ENCODE results near the gene TAB3. TPM values are rescaled to one million over a fixed set of nuclear protein-coding genes. Genes with fewer than 3 reads are reported as not detected.

Gene TAB3
- total and polyA plus RNA-seq, 9 of the 15 experiments (the other 6 are each of a cell fraction or from before 2014, with no cell fraction given): 2.4 to 31.1 (median 15.5) TPM

DNA sequence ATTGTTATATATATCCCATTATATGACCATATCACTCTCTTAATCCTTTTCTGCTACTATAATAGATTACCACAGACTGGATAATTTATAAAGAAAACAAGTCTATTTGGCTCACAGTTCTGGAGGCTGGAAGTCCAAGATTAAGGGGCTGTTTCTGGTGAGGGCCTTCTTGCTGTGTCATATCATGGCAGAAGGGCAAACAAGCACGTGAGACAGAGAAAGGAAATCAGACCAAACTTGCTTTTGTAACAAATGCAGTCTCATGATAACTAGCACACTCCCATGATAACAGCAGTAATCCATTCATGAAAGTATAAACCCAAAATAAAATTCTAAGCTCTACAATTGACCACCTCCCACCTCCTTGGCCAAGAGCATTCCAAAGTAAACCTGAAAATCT, 16.3 kb upstream of the TAB3 start:
- intact Hi-C loops (cut with micrococcal nuclease) (no loop called here), in situ Hi-C loops (cut with MboI) (no loop called here)
- Histone ChIP-seq H3K9me3 (replicated peaks; ENCODE audit: control insufficient read depth, insufficient read depth, low read depth, low read length) (no peaks in the 10 kb centered on the region), H3K4me2 (ENCODE audit: insufficient read depth, low read length) (no peak overlapping the region), H4K20me1 (replicated peaks; ENCODE audit: control insufficient read depth, insufficient read depth, low read length) (no peaks in the 10 kb centered on the region), H3K4me3 (no peak overlapping the region), H3K9ac (ENCODE audit: insufficient read depth in 1 of 2, low read depth in 2 of 2, low read length in 2 of 2) (no peak overlapping the region), H3K4me1 (replicated peaks in 1 of 2; ENCODE audit: control insufficient read depth in 2 of 2, insufficient read depth in 2 of 2, low read length in 2 of 2) (peaks cover 2 to 38% of the 10 kb centered on the region in 2 experiments; a peak in 3 of 5 replicates), H3K27ac (ENCODE audit: extremely low read depth, low read depth, low read length) (no peak overlapping the region), H3K27me3 (ENCODE audit: control insufficient read depth in 2 of 2, insufficient read depth in 2 of 2, low read length in 2 of 2) (no peaks in the 10 kb centered on the region), H3K9me1 (ENCODE audit: control insufficient read depth, insufficient read depth, low read length) (no peaks in the 10 kb centered on the region), H3K79me2 (ENCODE audit: control insufficient read depth, insufficient read depth, low read length) (no peaks in the 10 kb centered on the region), H2AFZ (ENCODE audit: low read depth, low read length) (no peak overlapping the region), H3K36me3 (ENCODE audit: control insufficient read depth, insufficient read depth, low read length) (no peaks in the 10 kb centered on the region)
- FAIRE-seq: no peak
- 0% methylated on average over 1 of the region's 1 CpG for WGBS (ENCODE audit: insufficient coverage, low coverage, missing lambda C conversion rate)
- CTCF ChIA-PET (ENCODE audit: low intra/inter-chr PET ratio): no interaction called here
- POLR2A ChIA-PET: no interaction called here
- no peak for ATAC-seq
- peak in 1 of 4 experiments; percentile 14 for DNase-seq (ENCODE audit: extremely low read depth in 1 of 4, low spot score in 3 of 4)
- BruUV-seq (replicated peaks): no TSS peak
- no peak for TF ChIP-seq ZKSCAN1 (IDR thresholded peaks at IDR 0.05; ENCODE audit: low read depth, low read length)
- no peak for TF ChIP-seq ETV1 (tag; conservative IDR thresholded peaks at IDR 0.05; ENCODE audit: low read depth)
- TF ChIP-seq ZNF740 (CRISPR knock-in tag; IDR thresholded peaks at IDR 0.05): no peak
- TF ChIP-seq ZNF740 (tag; IDR thresholded peaks at IDR 0.05): no peak
- no peak for TF ChIP-seq TCFL5 (CRISPR knock-in tag; conservative IDR thresholded peaks at IDR 0.05)
- TF ChIP-seq, protein P1, sequence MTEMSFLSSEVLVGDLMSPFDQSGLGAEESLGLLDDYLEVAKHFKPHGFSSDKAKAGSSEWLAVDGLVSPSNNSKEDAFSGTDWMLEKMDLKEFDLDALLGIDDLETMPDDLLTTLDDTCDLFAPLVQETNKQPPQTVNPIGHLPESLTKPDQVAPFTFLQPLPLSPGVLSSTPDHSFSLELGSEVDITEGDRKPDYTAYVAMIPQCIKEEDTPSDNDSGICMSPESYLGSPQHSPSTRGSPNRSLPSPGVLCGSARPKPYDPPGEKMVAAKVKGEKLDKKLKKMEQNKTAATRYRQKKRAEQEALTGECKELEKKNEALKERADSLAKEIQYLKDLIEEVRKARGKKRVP (CRISPR knock-in tag; IDR thresholded peaks at IDR 0.05): no peak
- TF ChIP-seq HOMEZ (CRISPR knock-in tag; IDR thresholded peaks at IDR 0.05): no peak
- no peak for TF ChIP-seq ZNF717 (CRISPR knock-in tag; IDR thresholded peaks at IDR 0.05)
- 0 out of 2 replicates have a peak, but pooled peaks have one; percentile 13 for TF ChIP-seq MAFF (IDR thresholded peaks at IDR 0.05; ENCODE audit: low read length)
- no peak for TF ChIP-seq BMI1 (IDR thresholded peaks at IDR 0.05; ENCODE audit: low read length)
- TF ChIP-seq NFE2 (IDR thresholded peaks at IDR 0.05; ENCODE audit: low read depth): peak; percentile 32; the same call in 1 of the 2 replicates
- no peak for TF ChIP-seq ZNF12 (CRISPR knock-in tag; IDR thresholded peaks at IDR 0.05)
- TF ChIP-seq CBFA2T2 (conservative IDR thresholded peaks at IDR 0.05): peak; percentile 33; the same call in 1 of the 2 replicates
- TF ChIP-seq NCOR1 (IDR thresholded peaks at IDR 0.05): peak; percentile 26; the same call in 1 of the 2 replicates
- TF ChIP-seq PCBP2 (IDR thresholded peaks at IDR 0.05; ENCODE audit: low read depth, low read length, poor library complexity, severe bottlenecking): no peak
- TF ChIP-seq PTRF (tag; IDR thresholded peaks at IDR 0.05): no peak
- peak; percentile 64; the same call in 1 of the 2 replicates for TF ChIP-seq BHLHE40 (IDR thresholded peaks at IDR 0.05; ENCODE audit: low read length)
- no peak for TF ChIP-seq ZNF197 (CRISPR knock-in tag; IDR thresholded peaks at IDR 0.05; ENCODE audit: low read depth)
- TF ChIP-seq PHF20 (IDR thresholded peaks at IDR 0.05; ENCODE audit: partially characterized antibody): no peak
- TF ChIP-seq CBFA2T3 (IDR thresholded peaks at IDR 0.05): peak; percentile 53
- no peak for TF ChIP-seq RBM25 (IDR thresholded peaks at IDR 0.05; ENCODE audit: low read depth, low read length, severe bottlenecking)
- TF ChIP-seq PPARD (CRISPR knock-in tag; IDR thresholded peaks at IDR 0.05): no peak
